ENCODE results near the gene ANKRD18B. TPM values are rescaled to one million over a fixed set of nuclear protein-coding genes. Genes with fewer than 3 reads are reported as not detected.
"Not testable (repeated sequence)": the region's sequence is repeated elsewhere in the genome, so short reads cannot be mapped to it uniquely, and the experiment has no call there.

Gene ANKRD18B
- total RNA-seq, 3 donors from 2014 or later (not counting 1 experiment from before 2014, with no cell fraction given) = 0.13 TPM; not detected in 2

GRCh38 chr9:33535541-33535940, 11.5 kb downstream of the ANKRD18B start:
- no peak for ATAC-seq
- no peak overlapping the region for H3K27ac ChIP-seq (ENCODE audit: low read length)
- no peaks in the 10 kb centered on the region for H3K9me3 Mint-ChIP-seq
- no peak for DNase-seq
- no peaks in the 10 kb centered on the region for H3K4me1 Mint-ChIP-seq
- no peak overlapping the region for H3K4me3 ChIP-seq (ENCODE audit: low read length)
- H3K36me3 ChIP-seq (ENCODE audit: control insufficient read depth, insufficient read depth, low read length) = no peaks in the 10 kb centered on the region
- TF ChIP-seq CTCF (IDR thresholded peaks at IDR 0.05) = no peak
- WGBS (ENCODE audit: insufficient coverage) = no CpG with 5 or more reads among the region's 2 CpGs
- no peak overlapping the region for H3K4me3 Mint-ChIP-seq
- H3K9me3 ChIP-seq (ENCODE audit: control insufficient read depth, insufficient read depth, low read length) = no peaks in the 10 kb centered on the region
- H3K27me3 Mint-ChIP-seq (ENCODE audit: low read depth in 2 of 2) = peaks cover 10 to 15% of the 10 kb centered on the region in 2 donors
- no peaks in the 10 kb centered on the region for H3K27me3 ChIP-seq (ENCODE audit: control insufficient read depth, insufficient read depth, low read length)
- no peak overlapping the region for H3K27ac Mint-ChIP-seq
- H3K4me1 ChIP-seq (ENCODE audit: control insufficient read depth, insufficient read depth, low read length) = no peaks in the 10 kb centered on the region
- no peaks in the 10 kb centered on the region for H3K36me3 Mint-ChIP-seq
- intact Hi-C loops (cut with micrococcal nuclease) = no loop called here

DNA sequence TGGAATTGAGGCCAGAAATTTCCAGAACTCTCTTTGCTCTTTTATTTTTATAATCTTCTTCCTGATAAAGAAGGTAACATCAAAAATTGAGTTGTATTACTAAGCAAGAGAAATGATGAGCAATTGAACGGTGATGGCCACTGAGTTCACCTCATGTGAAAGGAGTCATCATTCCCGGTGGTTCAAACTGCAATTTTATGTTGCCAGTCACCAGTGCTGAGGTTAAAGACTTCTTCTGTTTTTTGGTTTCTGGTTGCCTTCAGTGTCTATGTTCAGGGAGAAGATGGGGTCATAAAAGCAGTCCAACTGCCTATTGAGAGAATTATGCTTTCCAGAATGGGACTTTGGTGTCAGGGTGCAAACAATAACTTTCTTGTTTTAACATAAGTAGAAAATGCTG, 19.4 kb downstream of the ANKRD18B start:
- DNase-seq; H3K27ac Mint-ChIP-seq; H3K4me1 Mint-ChIP-seq; H3K9me3 ChIP-seq (ENCODE audit: control insufficient read depth, insufficient read depth, low read length); H3K36me3 ChIP-seq (ENCODE audit: control insufficient read depth, insufficient read depth, low read length); H3K27me3 ChIP-seq (ENCODE audit: control insufficient read depth, insufficient read depth, low read length); H3K36me3 Mint-ChIP-seq; H3K4me3 Mint-ChIP-seq; intact Hi-C loops (cut with micrococcal nuclease); H3K27ac ChIP-seq (ENCODE audit: low read length); ATAC-seq; H3K9me3 Mint-ChIP-seq; H3K4me1 ChIP-seq (ENCODE audit: control insufficient read depth, insufficient read depth, low read length); H3K4me3 ChIP-seq (ENCODE audit: low read length): not testable (repeated sequence)
- peaks cover 18 to 31% of the 10 kb centered on the region in 2 donors for H3K27me3 Mint-ChIP-seq (ENCODE audit: low read depth in 2 of 2)
- 90% methylated on average over 2 of the region's 2 CpGs for WGBS (ENCODE audit: insufficient coverage)

- H3K36me3 Mint-ChIP-seq; ATAC-seq; H3K4me1 ChIP-seq (ENCODE audit: control insufficient read depth, insufficient read depth, low read length); H3K4me3 ChIP-seq (ENCODE audit: low read length); H3K27ac ChIP-seq (ENCODE audit: low read length); H3K27me3 ChIP-seq (ENCODE audit: control insufficient read depth, insufficient read depth, low read length); H3K4me1 Mint-ChIP-seq; DNase-seq; H3K9me3 Mint-ChIP-seq; intact Hi-C loops (cut with micrococcal nuclease); H3K4me3 Mint-ChIP-seq; H3K27ac Mint-ChIP-seq; H3K9me3 ChIP-seq (ENCODE audit: control insufficient read depth, insufficient read depth, low read length); H3K36me3 ChIP-seq (ENCODE audit: control insufficient read depth, insufficient read depth, low read length): not testable (repeated sequence)
- peaks cover 18 to 43% of the 10 kb centered on the region in 2 donors for H3K27me3 Mint-ChIP-seq (ENCODE audit: low read depth in 2 of 2)
- WGBS (ENCODE audit: insufficient coverage) = no CpG with 5 or more reads among the region's 2 CpGs
Measured at GRCh38 chr9:33545715-33546114, 21.7 kb downstream of the ANKRD18B start.

DNA sequence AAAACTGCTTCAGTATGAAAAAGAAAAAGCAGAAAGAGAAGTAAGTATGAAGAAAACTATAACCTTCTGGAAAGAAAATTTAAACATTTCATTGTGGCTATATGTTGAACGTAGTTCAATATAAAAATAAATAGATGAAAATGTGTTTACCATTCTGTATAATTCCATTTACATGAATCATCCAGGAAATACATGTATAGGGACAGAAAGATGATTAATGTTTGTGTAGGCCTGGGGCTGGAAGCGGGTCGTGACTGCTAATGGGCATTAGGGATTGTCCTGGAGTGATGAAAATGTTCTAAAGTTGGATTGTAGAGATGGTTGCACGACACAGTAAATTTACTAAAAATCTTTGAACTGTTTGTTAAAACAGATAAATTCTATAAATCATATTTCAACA, 24.8 kb downstream of the ANKRD18B start:
- no CpG with 5 or more reads among the region's 4 CpGs for WGBS (ENCODE audit: insufficient coverage)
- H3K9me3 Mint-ChIP-seq, ATAC-seq: not testable (repeated sequence)

DNA sequence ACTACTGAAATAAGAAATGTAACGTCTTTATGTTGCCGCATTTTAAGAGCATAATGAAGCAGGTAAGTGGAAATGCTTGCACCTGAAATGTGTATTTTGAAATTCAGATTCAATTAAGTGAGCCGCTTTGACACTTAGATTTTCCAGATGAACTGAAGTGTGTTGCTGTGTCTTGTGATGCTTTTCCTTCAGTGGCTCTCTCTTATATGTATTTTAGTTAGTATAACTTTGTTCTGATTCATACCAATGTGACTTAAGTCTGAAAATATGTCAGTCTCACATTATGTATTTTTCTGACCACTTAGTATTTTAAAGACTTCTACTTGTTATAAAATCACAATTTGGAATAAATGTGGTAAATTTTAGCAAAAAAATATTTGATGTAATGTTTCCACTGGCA, 25.4 kb downstream of the ANKRD18B start:
- H3K27ac Mint-ChIP-seq; H3K36me3 ChIP-seq (ENCODE audit: control insufficient read depth, insufficient read depth, low read length); H3K9me3 Mint-ChIP-seq; ATAC-seq; H3K9me3 ChIP-seq (ENCODE audit: control insufficient read depth, insufficient read depth, low read length); H3K4me3 ChIP-seq (ENCODE audit: low read length); H3K27ac ChIP-seq (ENCODE audit: low read length); H3K27me3 ChIP-seq (ENCODE audit: control insufficient read depth, insufficient read depth, low read length); H3K4me1 Mint-ChIP-seq; H3K36me3 Mint-ChIP-seq; H3K4me1 ChIP-seq (ENCODE audit: control insufficient read depth, insufficient read depth, low read length); intact Hi-C loops (cut with micrococcal nuclease); H3K4me3 Mint-ChIP-seq; DNase-seq: not testable (repeated sequence)
- 97% methylated on average over 3 of the region's 3 CpGs for WGBS (ENCODE audit: insufficient coverage)
- peaks cover 24 to 49% of the 10 kb centered on the region in 2 donors for H3K27me3 Mint-ChIP-seq (ENCODE audit: low read depth in 2 of 2)

More for the DNA sequence above, 24.8 kb downstream of the ANKRD18B start:
- H3K4me1 ChIP-seq (ENCODE audit: control insufficient read depth, insufficient read depth, low read length); H3K9me3 ChIP-seq (ENCODE audit: control insufficient read depth, insufficient read depth, low read length); H3K4me3 ChIP-seq (ENCODE audit: low read length); intact Hi-C loops (cut with micrococcal nuclease); DNase-seq; H3K4me3 Mint-ChIP-seq; H3K36me3 Mint-ChIP-seq; H3K36me3 ChIP-seq (ENCODE audit: control insufficient read depth, insufficient read depth, low read length); H3K27me3 ChIP-seq (ENCODE audit: control insufficient read depth, insufficient read depth, low read length); H3K4me1 Mint-ChIP-seq; H3K27ac Mint-ChIP-seq; H3K27ac ChIP-seq (ENCODE audit: low read length): not testable (repeated sequence)
- H3K27me3 Mint-ChIP-seq (ENCODE audit: low read depth in 2 of 2) = peaks cover 18 to 43% of the 10 kb centered on the region in 2 donors

DNA sequence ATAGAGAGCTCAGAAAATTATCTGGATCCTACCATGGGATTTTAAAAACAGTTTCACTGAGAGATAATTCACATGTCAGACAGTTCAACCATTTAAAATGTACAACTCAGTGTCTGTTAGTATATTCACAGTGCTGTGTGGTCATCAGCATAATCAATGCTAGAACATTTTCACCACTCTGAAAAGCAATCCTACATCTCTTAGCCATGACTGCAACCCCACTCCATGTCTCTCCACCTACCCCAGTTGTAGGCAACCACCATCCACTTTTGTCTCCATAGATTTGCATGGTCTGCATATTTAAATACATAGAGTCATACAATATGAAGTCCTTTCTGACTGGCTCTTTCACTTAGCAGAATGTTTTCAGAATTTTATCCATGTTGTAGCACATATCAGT, 27.1 kb downstream of the ANKRD18B start:
- H3K27ac Mint-ChIP-seq; ATAC-seq; intact Hi-C loops (cut with micrococcal nuclease); H3K4me1 Mint-ChIP-seq; H3K4me3 Mint-ChIP-seq; H3K27ac ChIP-seq (ENCODE audit: low read length); H3K4me1 ChIP-seq (ENCODE audit: control insufficient read depth, insufficient read depth, low read length); H3K9me3 Mint-ChIP-seq; H3K36me3 Mint-ChIP-seq; DNase-seq; H3K36me3 ChIP-seq (ENCODE audit: control insufficient read depth, insufficient read depth, low read length); H3K9me3 ChIP-seq (ENCODE audit: control insufficient read depth, insufficient read depth, low read length); H3K27me3 ChIP-seq (ENCODE audit: control insufficient read depth, insufficient read depth, low read length); H3K4me3 ChIP-seq (ENCODE audit: low read length): not testable (repeated sequence)
- peaks cover 26 to 61% of the 10 kb centered on the region in 2 donors for H3K27me3 Mint-ChIP-seq (ENCODE audit: low read depth in 2 of 2)

GRCh38 chr9:33552315-33552725, 28.3 kb downstream of the ANKRD18B start:
- H3K4me1 ChIP-seq (ENCODE audit: control insufficient read depth, insufficient read depth, low read length); intact Hi-C loops (cut with micrococcal nuclease); H3K27ac Mint-ChIP-seq; H3K4me3 Mint-ChIP-seq; DNase-seq; H3K27me3 ChIP-seq (ENCODE audit: control insufficient read depth, insufficient read depth, low read length); H3K36me3 Mint-ChIP-seq; H3K36me3 ChIP-seq (ENCODE audit: control insufficient read depth, insufficient read depth, low read length); H3K9me3 ChIP-seq (ENCODE audit: control insufficient read depth, insufficient read depth, low read length); H3K9me3 Mint-ChIP-seq; H3K4me1 Mint-ChIP-seq; H3K27ac ChIP-seq (ENCODE audit: low read length); H3K4me3 ChIP-seq (ENCODE audit: low read length); ATAC-seq: not testable (repeated sequence)
- 79% methylated on average over 2 of the region's 4 CpGs for WGBS (ENCODE audit: insufficient coverage)
- peaks cover 29 to 54% of the 10 kb centered on the region in 2 donors for H3K27me3 Mint-ChIP-seq (ENCODE audit: low read depth in 2 of 2)

Measured in natural killer cell (primary cell).